Activated T-cell treated with anti-CD3 and anti-CD28 coated beads for 48 hours (primary cell): ENCODE measurements around the gene DRD4.

Experiments
- DNase-seq: peaks from one replicate; pipeline ENCODE4 v3.0.0-alpha.2; 2020; ENCODE audit warnings: low read depth

The DRD4 gene

DNA sequence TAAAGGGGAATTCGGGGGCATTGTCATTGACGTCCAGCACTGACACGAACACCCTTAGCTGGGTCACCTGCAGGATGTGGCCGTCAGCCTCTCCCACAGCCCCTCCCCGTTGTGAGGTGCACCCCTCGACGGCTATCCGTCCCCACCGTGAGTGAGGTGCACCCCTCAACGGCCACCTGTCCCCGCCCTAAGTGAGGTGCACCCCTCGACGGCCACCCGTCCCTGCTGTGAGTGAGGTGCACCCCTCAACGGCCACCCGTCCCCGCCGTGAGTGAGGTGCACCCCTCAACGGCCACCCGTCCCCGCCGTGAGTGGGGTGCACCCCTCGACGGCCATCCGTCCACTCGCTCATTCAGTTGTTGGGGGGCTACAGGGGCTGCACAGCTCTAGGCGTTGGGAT, 15.2 kb upstream of the DRD4 start:
- no peak for DNase-seq

DNA sequence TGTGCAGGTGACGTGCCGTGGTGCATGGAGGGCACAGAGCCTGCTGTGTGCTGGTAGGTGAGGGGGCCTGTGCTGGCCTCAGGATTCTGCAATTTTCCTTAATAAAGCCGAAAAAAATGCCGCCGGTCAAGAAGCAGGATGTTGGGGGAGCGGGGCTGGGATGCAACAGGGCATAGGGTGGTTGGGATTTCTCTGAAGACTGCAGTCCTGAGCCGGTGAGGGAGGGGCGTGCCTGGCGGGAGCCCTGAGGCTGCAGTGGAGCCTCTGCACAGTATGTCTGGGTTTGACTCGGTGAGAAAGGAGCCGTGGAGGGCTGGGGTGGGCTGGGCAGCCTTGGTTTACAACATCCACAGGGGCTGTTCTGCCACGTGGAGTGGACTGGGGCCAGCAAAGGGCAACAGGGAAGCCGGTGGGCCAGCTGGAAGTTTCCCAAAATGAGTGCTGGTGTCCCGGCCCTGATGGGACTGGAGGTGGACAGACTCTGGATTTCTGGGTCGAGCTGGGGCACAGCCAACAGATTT, 13.7 kb upstream of the DRD4 start:
- no peak for DNase-seq

DNA sequence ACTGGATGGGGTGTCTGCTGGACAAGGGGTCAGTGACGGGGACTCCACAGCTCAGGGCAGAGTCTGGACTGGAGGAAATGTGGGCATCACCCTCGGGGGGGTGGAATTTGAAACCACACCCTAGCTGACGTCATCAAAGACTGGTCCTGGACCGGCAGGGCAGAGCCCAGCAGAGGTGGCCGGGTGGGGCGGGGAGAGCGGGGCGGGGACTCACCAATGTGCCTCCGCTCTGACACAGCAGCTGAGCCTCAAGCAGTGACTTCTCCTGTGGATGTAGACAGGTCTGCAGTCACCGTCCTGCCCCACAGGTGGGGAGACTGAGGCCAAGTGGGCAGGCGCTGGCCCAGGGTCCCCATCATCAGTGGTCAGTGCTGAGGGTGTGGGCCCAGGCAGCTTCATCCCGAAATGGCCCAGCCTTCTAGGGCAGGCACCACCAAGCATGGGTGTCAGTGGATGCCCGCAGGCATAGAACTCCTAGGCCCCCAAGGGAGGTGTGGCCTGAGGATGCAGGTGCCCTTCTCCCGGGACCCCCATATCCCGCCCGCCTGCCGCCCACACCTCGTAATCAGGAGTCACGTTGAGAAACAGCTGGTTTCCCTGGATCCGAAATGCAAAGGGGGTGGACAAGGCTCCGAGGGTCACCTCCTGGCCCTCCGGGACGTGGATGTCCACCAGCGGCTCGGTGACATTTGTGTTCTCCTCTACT, 12.9 kb upstream of the DRD4 start:
- DNase-seq = no peak

DNA sequence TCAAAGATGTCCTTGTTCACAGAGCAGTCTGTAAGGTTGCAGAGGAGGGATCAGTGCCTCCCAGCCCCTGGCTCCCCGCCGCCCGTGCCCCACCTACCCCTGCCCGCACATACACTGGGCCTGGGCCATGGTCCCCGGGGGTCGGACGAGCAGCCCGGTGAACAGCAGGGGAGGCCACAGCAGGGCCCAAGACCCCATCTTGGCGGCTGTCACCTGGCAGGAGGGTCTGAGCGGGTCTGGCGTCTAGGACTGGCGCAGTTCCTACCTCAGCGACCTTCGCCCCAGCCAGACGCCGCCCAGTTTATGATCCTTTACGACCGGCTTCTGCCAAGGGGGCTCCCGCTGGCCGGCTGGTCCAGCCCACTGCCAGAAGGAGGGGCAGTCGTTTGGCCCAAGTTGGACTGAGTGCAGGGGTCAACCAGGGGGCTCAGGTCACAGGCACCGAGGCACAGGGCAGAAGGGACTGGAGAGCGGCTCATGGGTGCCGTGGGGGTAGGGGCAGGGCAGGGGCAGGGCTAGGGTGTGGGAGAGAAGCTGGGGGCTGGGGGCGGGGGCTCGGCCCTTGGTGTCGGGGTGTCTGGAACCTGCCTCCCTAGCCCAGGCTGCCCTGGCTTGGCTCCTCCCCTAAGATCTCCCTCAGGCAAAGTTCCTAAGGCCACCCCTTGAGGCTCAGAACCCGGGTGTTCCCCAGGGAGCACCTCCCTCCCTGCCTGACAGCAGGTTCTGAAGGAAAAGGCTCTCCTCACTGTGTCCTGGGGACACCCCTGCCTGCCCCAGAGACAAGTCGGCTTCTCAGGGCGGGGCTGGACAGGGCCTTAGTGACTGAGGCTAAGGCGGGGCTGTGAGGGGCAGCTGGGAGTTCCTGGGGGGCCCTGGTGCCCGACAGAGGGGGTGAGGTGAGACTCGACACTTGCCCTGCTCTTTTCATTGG, 12.1 kb upstream of the DRD4 start, which contains the start of gene CDHR5:
Gene CDHR5 (minus strand): TSS at position 251 of the 931 bp plus-strand sequence. CDS start 53 bp downstream, at position 198.
- no peak for DNase-seq

DNA sequence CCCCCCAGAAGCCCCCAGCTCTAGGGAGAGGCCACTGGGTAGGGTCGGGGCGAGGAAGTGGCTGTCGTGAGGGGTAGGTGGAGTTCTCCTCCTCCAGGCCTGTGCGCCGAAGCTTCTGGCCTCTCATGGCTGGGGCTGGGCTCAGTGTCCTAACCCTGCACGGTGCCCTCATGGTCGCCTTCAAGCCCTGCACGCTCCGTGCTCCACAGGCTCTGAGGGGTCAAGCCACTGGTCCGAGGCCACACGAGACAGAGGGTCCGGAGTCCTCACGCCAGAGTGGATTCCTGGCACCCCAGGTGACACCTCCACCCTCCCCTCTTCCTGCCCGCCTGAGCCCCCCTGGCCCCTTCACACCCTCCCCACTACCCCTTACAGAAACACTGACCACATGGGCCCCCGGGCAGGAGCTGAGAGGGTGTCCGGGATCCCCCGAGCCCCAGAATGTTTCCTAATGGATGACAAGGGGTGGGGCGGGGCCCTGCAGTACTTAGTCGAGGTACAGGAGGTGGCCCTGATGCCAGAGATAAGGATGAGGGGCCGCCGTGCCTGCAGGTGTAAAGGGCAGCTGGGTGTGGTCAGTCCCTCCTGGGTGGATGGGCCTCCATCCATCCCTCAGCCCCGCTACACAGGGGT, 11.3 kb upstream of the DRD4 start:
- no peak for DNase-seq

DNA sequence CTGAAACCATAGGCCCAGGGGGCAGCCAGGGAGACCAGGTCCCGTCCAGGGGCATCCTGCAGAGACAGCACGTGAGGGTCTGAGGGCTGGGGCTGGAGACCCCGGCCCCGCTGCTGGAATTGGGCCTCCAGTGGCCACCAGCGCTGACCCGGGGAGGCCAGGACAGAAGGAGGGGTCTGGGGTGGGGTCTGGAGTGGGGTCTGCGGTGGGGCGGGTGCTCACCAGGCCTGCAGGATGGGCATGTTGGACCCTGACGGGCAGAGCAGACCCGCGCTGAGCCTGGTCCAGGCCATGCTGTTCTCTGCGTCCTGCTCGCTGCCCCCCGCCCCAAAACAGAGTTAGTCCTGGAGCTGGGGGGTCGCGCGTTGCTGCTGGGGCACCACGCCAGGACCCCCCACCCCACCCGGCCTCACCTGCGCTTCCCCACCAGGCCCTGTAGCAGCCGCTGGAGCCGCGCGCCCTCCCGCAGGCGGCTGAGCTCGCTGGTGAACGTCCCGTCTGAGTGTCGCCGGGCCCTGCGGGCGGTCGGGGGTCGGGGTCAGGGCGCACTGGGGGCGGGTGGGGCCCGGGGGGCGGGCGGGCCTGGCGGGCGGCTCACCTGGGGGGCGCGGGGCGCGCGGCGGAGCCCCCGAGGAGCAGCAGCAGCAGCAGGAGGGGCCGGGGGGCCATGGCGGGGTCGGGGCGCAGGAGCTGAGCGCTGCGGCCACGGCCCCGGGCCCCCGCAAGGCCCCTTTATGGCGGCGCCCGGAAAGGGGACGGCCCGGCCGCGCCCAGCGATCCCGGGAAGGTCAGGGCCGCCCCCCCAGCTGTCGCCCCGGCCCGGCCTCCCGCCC, 10.4 kb upstream of the DRD4 start, which contains the start of gene SCT:
Gene SCT (minus strand): TSS at position 707 of the 833 bp plus-strand sequence. CDS start 38 bp downstream, at position 669.
- DNase-seq = no peak

DNA sequence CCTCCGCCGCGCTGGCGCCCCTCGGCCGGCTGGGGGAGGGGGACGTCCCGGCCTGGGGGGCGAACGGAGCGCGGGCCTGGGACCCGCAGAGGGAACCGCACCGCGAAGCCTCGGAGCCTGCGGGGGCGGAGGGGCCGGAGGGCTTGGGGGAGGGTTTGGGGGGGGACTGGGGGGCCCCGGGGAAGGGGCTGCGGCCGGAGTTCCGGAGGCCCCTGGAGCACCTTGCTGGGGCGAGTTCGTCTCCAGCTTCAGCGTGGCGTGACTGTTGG, 9.8 kb upstream of the DRD4 start:
- no peak for DNase-seq

DNA sequence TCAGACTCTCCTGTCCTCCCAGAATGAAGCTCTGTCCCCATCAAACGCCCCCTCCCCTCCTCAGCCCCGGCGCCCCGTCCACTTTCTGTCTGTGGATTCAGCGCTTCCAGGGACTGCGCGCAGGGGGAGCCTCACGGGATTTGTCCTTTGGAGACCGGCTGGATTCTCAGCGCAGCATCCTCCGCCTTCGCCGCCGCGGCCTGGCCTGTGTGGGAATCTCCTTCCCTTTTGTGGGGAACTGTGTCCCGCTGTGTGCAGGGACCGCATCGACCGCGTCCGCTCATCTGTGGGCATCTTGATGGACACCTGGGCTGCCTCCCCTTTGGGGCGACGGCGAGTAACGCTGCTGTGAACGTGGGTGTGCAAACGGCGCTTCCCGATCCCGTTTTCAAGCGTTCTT, 9.0 kb upstream of the DRD4 start:
- no peak for DNase-seq

DNA sequence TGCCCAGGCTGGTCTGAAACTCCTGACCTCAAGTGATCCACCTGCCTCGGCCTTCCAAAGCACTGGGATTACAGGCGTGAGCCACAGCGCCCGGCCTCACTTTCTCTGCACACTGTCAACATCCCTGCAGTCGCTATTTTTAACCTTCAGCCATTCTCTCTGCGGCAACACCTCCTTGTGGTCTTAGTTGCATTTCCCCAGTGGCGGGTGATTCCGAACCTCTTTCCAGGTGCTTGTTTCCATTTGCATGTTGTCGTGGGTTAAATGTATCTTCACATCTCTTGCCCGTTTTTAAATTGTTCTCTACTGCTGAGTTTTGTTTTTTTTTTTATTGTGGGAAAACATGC, 7.9 kb upstream of the DRD4 start:
- DNase-seq = no peak

DNA sequence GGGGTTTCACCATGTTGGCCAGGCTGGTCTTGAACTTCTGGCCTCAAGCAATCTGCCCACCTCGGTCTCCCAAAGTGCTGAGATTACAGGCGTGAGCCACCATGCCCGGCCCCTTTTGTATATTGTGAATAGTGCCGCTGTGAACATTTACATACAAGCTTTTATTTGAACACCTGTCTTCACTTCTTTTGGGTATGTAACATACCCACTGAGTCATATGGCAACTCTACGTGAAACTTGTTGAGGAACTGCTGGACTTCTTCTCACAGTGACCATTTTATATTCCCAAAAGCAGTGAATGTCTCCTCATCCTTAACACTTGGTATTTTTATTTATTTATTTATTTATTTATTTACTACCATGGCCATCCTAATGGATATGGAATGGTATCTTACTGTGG, 6.2 kb upstream of the DRD4 start:
- DNase-seq = no peak

DNA sequence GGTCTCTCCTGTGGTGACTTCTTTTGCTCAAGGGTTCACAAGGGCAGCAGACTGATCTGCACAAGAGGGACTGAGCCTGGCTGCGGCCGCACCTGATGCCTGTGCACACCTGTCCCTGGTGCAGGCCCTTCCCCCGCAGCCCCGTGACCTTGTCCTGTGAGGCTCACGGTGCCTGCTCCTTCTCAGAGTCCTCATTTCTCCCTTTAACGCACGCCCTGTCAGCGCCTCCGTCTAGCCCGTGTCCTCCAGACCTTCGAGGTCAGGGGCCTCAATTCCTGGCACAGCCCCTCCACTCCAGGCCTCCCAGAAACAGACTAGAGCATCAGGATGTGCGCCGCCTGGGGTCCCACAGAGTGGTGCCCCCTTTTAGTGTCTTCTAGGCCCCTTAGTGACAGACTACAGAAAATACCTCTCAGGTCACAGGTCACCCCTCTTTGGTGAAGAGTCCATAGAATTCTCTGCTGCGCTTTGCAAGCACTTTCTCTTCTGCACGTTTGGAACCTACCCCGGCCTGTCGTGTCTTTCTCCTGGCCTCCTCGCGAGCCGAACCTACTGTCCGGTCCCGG, 1.0 kb upstream of the DRD4 start:
- DNase-seq = no peak

DNA sequence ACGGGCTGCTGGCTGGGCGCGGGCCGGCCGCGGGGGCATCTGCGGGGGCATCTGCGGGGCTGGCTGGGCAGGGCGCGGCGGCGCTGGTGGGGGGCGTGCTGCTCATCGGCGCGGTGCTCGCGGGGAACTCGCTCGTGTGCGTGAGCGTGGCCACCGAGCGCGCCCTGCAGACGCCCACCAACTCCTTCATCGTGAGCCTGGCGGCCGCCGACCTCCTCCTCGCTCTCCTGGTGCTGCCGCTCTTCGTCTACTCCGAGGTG, 194 bp downstream of the DRD4 start:
- no peak for DNase-seq

DNA sequence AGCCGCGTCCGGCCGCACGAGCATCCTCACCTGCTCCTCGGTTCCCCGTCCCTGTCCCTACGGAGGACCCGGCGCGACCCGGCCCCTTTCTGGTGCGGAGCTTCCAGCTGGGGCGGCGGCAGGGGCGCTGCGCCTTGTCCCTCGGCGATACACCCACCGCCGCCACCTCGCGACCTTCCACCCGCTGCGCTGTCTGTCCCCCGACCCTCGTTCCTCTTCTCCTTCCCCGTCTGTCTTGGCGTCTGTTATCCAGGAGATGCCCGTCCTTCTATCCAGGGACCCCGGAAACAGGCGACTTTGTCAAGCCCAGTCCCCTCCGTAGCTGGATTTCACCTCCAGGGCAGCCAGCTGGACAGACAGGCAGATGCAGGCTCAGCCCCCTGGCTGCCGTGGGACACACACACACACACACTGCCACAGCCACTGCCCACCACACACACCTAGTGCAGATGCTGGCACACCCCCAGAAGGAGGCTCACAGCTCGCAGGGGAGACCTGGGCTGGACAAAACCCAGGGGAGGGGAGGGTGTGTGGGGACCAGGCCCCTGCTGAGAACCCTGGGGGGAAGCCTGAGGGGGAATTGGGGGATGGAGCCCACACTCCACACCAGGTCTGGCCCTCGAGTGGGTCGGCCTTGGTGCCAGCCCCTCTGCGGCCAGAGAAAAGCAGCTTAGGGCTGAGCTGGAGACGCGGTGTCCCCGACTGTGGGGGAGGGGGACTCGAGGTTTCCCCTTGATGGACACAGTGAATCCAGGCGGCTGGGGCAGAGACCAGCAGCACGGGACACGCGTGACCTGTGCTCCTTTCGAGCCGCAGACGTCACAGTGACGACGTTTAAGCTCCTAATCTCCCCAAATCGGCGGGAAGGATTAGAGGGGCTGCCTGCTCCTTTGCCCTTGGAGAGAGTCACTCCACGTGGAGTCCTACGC, 788 bp downstream of the DRD4 start:
- no peak for DNase-seq

DNA sequence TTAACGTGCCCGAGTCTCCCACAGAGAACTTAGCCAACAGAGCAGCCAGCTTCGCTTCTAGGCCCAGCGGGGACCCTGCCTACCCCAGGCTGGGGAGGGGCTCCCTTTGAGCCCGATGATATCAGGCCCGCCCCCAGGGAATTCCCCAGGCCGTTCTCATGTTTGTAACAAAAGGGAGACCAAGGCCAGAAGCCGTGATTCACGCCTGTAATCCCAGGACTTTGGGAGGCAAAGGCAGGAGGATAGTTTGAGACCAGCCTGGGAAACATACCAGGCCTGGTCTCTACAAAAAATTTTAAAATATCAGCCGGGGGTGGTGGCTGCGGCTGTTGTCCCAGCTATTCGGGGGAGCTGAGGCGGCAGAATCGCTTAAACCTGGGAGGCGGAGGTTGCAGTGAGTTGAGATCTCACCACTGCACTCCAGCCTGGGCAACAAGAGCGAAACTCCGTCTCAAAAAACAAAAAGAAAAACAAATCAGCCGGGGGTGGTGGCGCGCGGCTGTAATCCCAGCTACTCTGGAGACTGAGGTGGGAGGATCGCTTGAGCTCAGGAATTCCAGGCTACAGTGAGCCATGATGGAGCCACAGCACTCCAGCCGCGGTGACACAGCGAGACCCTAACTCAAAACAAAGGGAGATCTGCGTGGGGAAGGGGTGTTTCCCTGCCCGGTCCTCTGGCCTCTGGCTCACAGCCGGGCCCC, 1.7 kb downstream of the DRD4 start:
- no peak for DNase-seq

DNA sequence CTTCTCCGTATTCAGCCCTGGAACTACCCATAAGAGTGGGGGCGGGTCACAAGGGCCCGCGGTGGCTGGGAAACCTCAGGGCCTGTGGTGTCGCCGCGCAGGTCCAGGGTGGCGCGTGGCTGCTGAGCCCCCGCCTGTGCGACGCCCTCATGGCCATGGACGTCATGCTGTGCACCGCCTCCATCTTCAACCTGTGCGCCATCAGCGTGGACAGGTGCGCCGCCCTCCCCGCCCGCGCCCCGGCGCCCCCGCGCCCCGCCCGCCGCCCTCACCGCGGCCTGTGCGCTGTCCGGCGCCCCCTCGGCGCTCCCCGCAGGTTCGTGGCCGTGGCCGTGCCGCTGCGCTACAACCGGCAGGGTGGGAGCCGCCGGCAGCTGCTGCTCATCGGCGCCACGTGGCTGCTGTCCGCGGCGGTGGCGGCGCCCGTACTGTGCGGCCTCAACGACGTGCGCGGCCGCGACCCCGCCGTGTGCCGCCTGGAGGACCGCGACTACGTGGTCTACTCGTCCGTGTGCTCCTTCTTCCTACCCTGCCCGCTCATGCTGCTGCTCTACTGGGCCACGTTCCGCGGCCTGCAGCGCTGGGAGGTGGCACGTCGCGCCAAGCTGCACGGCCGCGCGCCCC, 2.4 kb downstream of the DRD4 start:
- DNase-seq = no peak

DNA sequence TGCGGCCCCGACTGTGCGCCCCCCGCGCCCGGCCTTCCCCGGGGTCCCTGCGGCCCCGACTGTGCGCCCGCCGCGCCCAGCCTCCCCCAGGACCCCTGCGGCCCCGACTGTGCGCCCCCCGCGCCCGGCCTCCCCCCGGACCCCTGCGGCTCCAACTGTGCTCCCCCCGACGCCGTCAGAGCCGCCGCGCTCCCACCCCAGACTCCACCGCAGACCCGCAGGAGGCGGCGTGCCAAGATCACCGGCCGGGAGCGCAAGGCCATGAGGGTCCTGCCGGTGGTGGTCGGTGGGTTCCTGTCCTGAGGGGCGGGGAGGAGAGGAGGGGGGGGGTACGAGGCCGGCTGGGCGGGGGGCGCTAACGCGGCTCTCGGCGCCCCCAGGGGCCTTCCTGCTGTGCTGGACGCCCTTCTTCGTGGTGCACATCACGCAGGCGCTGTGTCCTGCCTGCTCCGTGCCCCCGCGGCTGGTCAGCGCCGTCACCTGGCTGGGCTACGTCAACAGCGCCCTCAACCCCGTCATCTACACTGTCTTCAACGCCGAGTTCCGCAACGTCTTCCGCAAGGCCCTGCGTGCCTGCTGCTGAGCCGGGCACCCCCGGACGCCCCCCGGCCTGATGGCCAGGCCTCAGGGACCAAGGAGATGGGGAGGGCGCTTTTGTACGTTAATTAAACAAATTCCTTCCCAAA, 3.1 kb downstream of the DRD4 start:
- no peak for DNase-seq

DNA sequence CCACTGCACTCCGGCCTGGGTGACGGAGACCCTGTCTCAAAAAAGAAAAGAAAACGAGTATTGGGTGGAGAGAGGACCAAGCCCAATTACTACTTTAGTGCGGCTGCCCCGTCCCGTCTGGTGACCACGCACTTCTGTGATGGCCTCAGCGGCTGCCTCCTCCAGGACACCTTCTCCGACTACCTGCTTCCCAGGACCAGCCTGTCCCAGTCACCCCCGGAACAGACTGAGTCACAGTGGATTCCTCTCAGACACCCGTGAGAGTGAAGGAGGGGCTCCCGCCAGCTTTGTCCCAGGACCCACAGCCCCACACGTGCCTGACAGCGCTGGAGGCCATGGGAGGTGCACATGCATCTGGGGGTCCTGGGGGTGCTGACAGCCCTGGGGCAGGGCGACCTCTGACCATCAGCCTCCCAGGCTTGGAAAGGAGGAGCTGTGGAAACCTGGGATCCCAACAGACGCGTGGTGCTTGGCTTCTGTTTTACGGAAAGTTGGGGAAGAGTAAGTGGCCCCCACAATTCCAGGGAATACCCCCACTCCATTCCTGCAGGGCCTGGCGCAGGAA, 4.8 kb downstream of the DRD4 start:
- DNase-seq = no peak

DNA sequence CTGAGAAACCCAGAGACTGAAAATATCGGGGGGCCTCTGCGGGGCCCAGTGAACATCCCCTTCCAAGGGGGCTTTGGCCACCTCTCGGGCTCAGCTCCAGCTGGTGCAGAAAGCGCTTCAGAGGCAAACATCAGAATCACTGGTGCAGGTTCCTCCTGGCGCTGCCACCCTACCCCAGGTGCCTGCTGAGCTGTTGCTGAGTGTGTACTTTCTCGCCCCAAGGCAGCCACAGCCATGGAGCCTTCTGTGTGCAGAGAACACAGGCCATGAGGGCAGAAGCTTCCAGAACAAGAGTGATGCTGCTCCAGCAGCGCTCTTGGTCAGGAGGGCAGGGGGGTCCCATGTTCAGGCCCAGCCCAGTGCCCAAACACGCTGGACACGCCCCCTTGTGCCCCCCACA, 6.3 kb downstream of the DRD4 start:
- no peak for DNase-seq
